LNCaP clone FGC (cell line): ENCODE data around the gene ROGDI.

Source experiments
- DNase-seq: peaks from one replicate; pipeline ENCODE4 v3.0.0-alpha.2; 2011; ENCODE audit warnings: low read depth
- H3K4me3 ChIP-seq: 2 replicates; pipeline ENCODE4 v1.5.1; 2011; ENCODE audit warnings: mild to moderate bottlenecking, low read depth, low read length, control low read depth
- TF ChIP-seq, protein P1 (sequence below): IDR thresholded peaks from 2 replicates; pipeline ENCODE4 v1.5.1; 2012; ENCODE audit warnings: mild to moderate bottlenecking; ENCODE audit not compliant: control insufficient read depth, insufficient read depth; ENCODE audit errors: extremely low read depth

ROGDI gene

GRCh38 chr16:4776141-4776705 lies 26.2 kb downstream of the ROGDI start:
- no peak overlapping the region for H3K4me3 ChIP-seq
- TF ChIP-seq, protein P1, sequence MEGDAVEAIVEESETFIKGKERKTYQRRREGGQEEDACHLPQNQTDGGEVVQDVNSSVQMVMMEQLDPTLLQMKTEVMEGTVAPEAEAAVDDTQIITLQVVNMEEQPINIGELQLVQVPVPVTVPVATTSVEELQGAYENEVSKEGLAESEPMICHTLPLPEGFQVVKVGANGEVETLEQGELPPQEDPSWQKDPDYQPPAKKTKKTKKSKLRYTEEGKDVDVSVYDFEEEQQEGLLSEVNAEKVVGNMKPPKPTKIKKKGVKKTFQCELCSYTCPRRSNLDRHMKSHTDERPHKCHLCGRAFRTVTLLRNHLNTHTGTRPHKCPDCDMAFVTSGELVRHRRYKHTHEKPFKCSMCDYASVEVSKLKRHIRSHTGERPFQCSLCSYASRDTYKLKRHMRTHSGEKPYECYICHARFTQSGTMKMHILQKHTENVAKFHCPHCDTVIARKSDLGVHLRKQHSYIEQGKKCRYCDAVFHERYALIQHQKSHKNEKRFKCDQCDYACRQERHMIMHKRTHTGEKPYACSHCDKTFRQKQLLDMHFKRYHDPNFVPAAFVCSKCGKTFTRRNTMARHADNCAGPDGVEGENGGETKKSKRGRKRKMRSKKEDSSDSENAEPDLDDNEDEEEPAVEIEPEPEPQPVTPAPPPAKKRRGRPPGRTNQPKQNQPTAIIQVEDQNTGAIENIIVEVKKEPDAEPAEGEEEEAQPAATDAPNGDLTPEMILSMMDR = no peak
- DNase-seq = no peak

DNA sequence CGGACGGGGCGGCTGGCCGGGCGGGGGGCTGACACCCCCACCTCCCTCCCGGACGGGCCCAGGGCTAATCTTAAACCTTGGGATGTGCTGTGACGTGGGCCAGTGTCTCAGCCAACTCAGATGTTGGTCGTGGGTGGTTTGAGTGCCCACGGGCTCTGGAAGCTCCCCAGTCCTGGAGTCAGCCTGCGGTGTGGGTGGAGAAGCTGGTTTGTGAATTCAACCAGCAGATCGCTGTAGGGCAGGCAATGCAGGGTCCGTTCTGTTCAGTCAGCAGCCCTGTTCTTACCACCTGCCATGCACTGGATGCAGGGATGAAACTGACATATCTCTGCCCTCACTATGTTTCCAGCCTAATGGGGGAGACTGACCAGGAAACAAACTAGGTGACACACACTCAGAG lies 27.4 kb downstream of the ROGDI start:
- H3K4me3 ChIP-seq = no peak overlapping the region
- TF ChIP-seq, protein P1 = no peak
- no peak for DNase-seq

DNA sequence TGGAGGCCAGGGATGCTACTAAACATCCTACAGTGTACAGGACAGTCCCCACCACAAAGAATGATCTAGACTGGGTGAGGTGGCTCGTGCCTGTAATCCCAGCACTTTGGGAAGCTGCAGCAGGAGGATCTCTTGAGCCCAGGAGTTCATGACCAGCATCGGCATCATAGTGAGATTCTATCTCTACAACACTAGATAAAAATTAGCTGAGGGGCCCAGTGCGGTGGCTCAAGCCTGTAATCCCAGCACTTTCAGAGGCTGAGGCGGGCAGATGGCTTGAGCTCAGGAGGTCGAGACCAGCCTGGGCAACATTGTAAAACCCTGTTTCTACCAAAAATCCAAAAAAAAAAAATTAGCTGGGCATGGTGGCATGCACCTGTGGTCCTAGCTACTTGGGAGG lies 30.1 kb downstream of the ROGDI start:
- H3K4me3 ChIP-seq = no peak overlapping the region
- DNase-seq = no peak
- TF ChIP-seq, protein P1 = no peak

DNA sequence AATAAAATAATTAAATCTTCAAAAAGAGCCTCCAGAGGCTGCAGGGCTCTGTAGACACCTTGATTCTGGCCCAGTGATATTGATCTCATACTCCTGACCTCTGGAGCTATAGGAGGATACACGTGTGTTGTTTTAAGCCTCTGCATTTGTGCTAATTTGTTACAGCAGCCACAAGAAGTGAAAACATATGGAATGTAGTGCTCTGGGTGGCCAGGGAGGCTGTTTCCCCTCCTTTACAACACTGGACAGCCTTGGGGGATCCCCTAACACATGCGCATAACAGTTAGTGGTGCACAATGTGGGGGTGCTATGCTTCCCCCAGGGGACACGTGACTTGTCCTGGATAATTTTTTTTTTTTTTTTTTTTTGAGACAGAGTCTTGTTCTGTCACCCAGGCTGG lies 30.8 kb downstream of the ROGDI start:
- no peak overlapping the region for H3K4me3 ChIP-seq
- DNase-seq = no peak
- TF ChIP-seq, protein P1 = no peak

- TF ChIP-seq, protein P1 = no peak
- DNase-seq = no peak
- peak overlapping the region; percentile 57 for H3K4me3 ChIP-seq
Observed at GRCh38 chr16:4769306-4769638, 33.2 kb downstream of the ROGDI start.

GRCh38 chr16:4768549-4769305 lies 33.7 kb downstream of the ROGDI start:
- peak overlapping the region; percentile 57 for H3K4me3 ChIP-seq
- DNase-seq = peak; percentile 77
- TF ChIP-seq, protein P1 = no peak

- TF ChIP-seq, protein P1 = no peak
- DNase-seq = no peak
- peak overlapping the region; percentile 57 for H3K4me3 ChIP-seq
Observed at GRCh38 chr16:4767872-4768548, 34.4 kb downstream of the ROGDI start.
